CD4-positive, alpha-beta T cell (primary cell): ENCODE results near the gene B2M. TPM values are rescaled to one million over a fixed set of nuclear protein-coding genes. Genes with fewer than 3 reads are reported as not detected.

ENCODE experiments used
- ATAC-seq: fragments of 200-7000 bp; cut with Tn5 transposase; one replicate; pipeline ENCODE4 v1.10.0; 2022; ENCODE audit warnings: mild to moderate bottlenecking; ENCODE audit not compliant: poor library complexity
- CTCF ChIA-PET: fragments of 350-600 bp; sonication (Branson Sonifier 250); formaldehyde crosslinking; loops from one replicate; lab custom pipeline; 2021; ENCODE audit warnings: antibody characterized with exemption, inconsistent platforms; lab: Charles Lee
- POLR2A ChIA-PET: fragments of 350-600 bp; sonication (Branson Sonifier 250); formaldehyde crosslinking; loops from one replicate; lab custom pipeline; 2021; ENCODE audit warnings: antibody characterized with exemption, inconsistent platforms; lab: Charles Lee
- DNase-seq, 14 experiments: peaks; one replicate each; pipeline ENCODE4 v3.0.0-alpha.2; 2013 to 2020; ENCODE audit warnings: mixed read lengths in 2 of 14
- H3K27ac ChIP-seq, 2 donors: one replicate each; pipeline versions ENCODE4 v1.5.1 to v1.7.0; 2013; ENCODE audit warnings: low read length in 2 of 2, low read depth in 1 of 2, mild to moderate bottlenecking in 1 of 2
- H3K27me3 ChIP-seq, 2 experiments: 1 replicate in 1 of 2; 2 replicates in 1 of 2; pipeline versions ENCODE4 v1.6.1 to v1.7.0; 2013; ENCODE audit warnings: low read length in 2 of 2, control low read depth in 1 of 2, mild to moderate bottlenecking in 1 of 2, moderate library complexity in 1 of 2; ENCODE audit not compliant: insufficient read depth in 2 of 2, control insufficient read depth in 1 of 2
- H3K36me3 ChIP-seq: one replicate; pipeline ENCODE4 v1.6.1; 2013; ENCODE audit warnings: low read length, control low read depth; ENCODE audit not compliant: insufficient read depth
- H3K4me1 ChIP-seq: one replicate; pipeline ENCODE4 v1.6.1; 2013; ENCODE audit warnings: low read length, control low read depth; ENCODE audit not compliant: insufficient read depth
- H3K4me3 ChIP-seq: one replicate; pipeline ENCODE4 v1.5.1; 2013; ENCODE audit warnings: mild to moderate bottlenecking, low read length, moderate library complexity
- H3K9me3 ChIP-seq, 2 experiments: 1 replicate in 1 of 2; 2 replicates in 1 of 2; pipeline versions ENCODE4 v1.6.1 to v1.7.0; 2013; ENCODE audit warnings: low read length in 2 of 2, mild to moderate bottlenecking in 2 of 2, control low read depth in 1 of 2, moderate library complexity in 1 of 2; ENCODE audit not compliant: control insufficient read depth in 1 of 2, insufficient read depth in 1 of 2
- H3K27ac Mint-ChIP-seq: one replicate; pipeline ENCODE4 v1.8.0; 2020; ENCODE audit warnings: mixed read lengths
- H3K27me3 Mint-ChIP-seq: one replicate; pipeline ENCODE4 v1.8.0; 2021; ENCODE audit warnings: mixed read lengths
- H3K36me3 Mint-ChIP-seq: one replicate; pipeline ENCODE4 v1.8.0; 2021; ENCODE audit warnings: low read depth, mixed read lengths
- H3K4me1 Mint-ChIP-seq: one replicate; pipeline ENCODE4 v1.8.0; 2021; ENCODE audit warnings: low read depth, mixed read lengths
- H3K4me3 Mint-ChIP-seq: one replicate; pipeline ENCODE4 v1.8.0; 2020; ENCODE audit warnings: mild to moderate bottlenecking, mixed read lengths
- H3K9me3 Mint-ChIP-seq: one replicate; pipeline ENCODE4 v1.8.0; 2020; ENCODE audit warnings: mixed read lengths
- CTCF ChIP-seq: fragments of 200-600 bp; IDR thresholded peaks from one replicate; pipeline ENCODE4 v1.8.0; 2022; ENCODE audit warnings: antibody characterized with exemption, mild to moderate bottlenecking
- intact Hi-C, 2 experiments: fragments of 100-400 bp; cut with DNase I in 1 of 2; cut with micrococcal nuclease in 1 of 2; formaldehyde crosslinking; loops; one replicate each; pipeline versions ENCODE4 v1.15.1 to v1.9.0; 2023 to 2025; cut with DNase I, micrococcal nuclease
- total RNA-seq, 174 experiments: library from RNA in 2 of 174; stranded (reverse) in 2 of 174; gene quantifications; one replicate each; pipeline ENCODE4 v1.2.3 and lab custom pipeline; 2021 to 2026

B2M gene
- total RNA-seq, 2 experiments from 2014 or later, result 4,357 to 4,503 TPM

- DNase-seq, result peak in 2 of 14 experiments; percentile 30 to 53
- CTCF ChIA-PET, result interaction anchor here (1.4 to 5.8 kb wide), 3 partner anchors 12 to 52 kb away, joined by 9 to 36 read pairs (median 16); partner anchors contain the start of gene SPG11
- H3K27ac ChIP-seq, result peak overlapping the region; percentile 36 to 42
- H3K27me3 ChIP-seq, result no peaks in the 10 kb centered on the region
- peaks cover 99% of the 10 kb centered on the region for H3K36me3 Mint-ChIP-seq
- TF ChIP-seq CTCF, result no peak
- H3K4me3 Mint-ChIP-seq, result peak overlapping the region; percentile 96
- H3K4me1 Mint-ChIP-seq, result peaks cover 79% of the 10 kb centered on the region
- H3K9me3 Mint-ChIP-seq, result no peaks in the 10 kb centered on the region
- H3K27me3 Mint-ChIP-seq, result no peaks in the 10 kb centered on the region
- POLR2A ChIA-PET, result interaction anchor here (1.3 to 38.3 kb wide), 4 partner anchors 14 to 131 kb away, joined by 3 to 4232 read pairs (median 1056); partner anchors contain the start of genes SPG11 and TRIM69
- H3K36me3 ChIP-seq, result peaks cover 84% of the 10 kb centered on the region
- no peak for ATAC-seq
- H3K9me3 ChIP-seq, result no peaks in the 10 kb centered on the region
- intact Hi-C loops, result loop anchor here in 1 of 2 experiments (1.0 kb wide), 1 partner anchor 11 kb away; no protein-coding TSS in a partner anchor
- peak overlapping the region; percentile 83 for H3K4me3 ChIP-seq
- peak overlapping the region; percentile 100 for H3K27ac Mint-ChIP-seq
- H3K4me1 ChIP-seq, result peaks cover 47% of the 10 kb centered on the region
These were observed 4.0 kb downstream of the B2M start for GRCh38 chr15:44715142-44715796.

DNA sequence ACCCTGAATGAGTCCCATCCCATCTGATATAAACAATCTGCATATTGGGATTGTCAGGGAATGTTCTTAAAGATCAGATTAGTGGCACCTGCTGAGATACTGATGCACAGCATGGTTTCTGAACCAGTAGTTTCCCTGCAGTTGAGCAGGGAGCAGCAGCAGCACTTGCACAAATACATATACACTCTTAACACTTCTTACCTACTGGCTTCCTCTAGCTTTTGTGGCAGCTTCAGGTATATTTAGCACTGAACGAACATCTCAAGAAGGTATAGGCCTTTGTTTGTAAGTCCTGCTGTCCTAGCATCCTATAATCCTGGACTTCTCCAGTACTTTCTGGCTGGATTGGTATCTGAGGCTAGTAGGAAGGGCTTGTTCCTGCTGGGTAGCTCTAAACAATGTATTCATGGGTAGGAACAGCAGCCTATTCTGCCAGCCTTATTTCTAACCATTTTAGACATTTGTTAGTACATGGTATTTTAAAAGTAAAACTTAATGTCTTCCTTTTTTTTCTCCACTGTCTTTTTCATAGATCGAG, 4.5 kb downstream of the B2M start:
- intact Hi-C loops, result loop anchor here in 1 of 2 experiments (1.0 kb wide), 1 partner anchor 10 kb away; no protein-coding TSS in a partner anchor
- peak overlapping the region; percentile 10 to 37 for H3K27ac ChIP-seq
- H3K9me3 Mint-ChIP-seq, result no peaks in the 10 kb centered on the region
- H3K27ac Mint-ChIP-seq, result peak overlapping the region; percentile 100
- peaks cover 81% of the 10 kb centered on the region for H3K4me1 Mint-ChIP-seq
- DNase-seq, result peak in 1 of 14 experiments; percentile 23
- no peak for ATAC-seq
- no peaks in the 10 kb centered on the region for H3K27me3 Mint-ChIP-seq
- peaks cover 84% of the 10 kb centered on the region for H3K36me3 ChIP-seq
- POLR2A ChIA-PET, result interaction anchor here (1.3 to 38.3 kb wide), 4 partner anchors 14 to 132 kb away, joined by 3 to 4232 read pairs (median 1056); partner anchors contain the start of genes SPG11 and TRIM69
- no peaks in the 10 kb centered on the region for H3K27me3 ChIP-seq
- peaks cover 52% of the 10 kb centered on the region for H3K4me1 ChIP-seq
- H3K4me3 ChIP-seq, result peak overlapping the region; percentile 83
- peak overlapping the region; percentile 96 for H3K4me3 Mint-ChIP-seq
- peaks cover 97% of the 10 kb centered on the region for H3K36me3 Mint-ChIP-seq
- no peak for TF ChIP-seq CTCF
- CTCF ChIA-PET, result interaction anchor here (1.4 to 5.8 kb wide), 4 partner anchors 12 to 53 kb away, joined by 9 to 36 read pairs (median 12); partner anchors contain the start of gene SPG11
- H3K9me3 ChIP-seq, result no peaks in the 10 kb centered on the region

DNA sequence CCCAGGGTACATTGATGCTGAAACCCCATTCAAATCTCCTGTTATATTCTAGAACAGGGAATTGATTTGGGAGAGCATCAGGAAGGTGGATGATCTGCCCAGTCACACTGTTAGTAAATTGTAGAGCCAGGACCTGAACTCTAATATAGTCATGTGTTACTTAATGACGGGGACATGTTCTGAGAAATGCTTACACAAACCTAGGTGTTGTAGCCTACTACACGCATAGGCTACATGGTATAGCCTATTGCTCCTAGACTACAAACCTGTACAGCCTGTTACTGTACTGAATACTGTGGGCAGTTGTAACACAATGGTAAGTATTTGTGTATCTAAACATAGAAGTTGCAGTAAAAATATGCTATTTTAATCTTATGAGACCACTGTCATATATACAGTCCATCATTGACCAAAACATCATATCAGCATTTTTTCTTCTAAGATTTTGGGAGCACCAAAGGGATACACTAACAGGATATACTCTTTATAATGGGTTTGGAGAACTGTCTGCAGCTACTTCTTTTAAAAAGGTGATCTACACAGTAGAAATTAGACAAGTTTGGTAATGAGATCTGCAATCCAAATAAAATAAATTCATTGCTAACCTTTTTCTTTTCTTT, 5.8 kb downstream of the B2M start:
- CTCF ChIA-PET, result interaction anchor here (2.1 to 5.8 kb wide), 3 partner anchors 10 to 54 kb away, joined by 9 to 36 read pairs (median 16); partner anchors contain the start of gene SPG11
- Histone ChIP-seq H3K4me3 (peak overlapping the region; percentile 83), H3K36me3 (peaks cover 81% of the 10 kb centered on the region), H3K9me3 (no peaks in the 10 kb centered on the region), H3K27ac (peak overlapping the region; percentile 35 to 41), H3K4me1 (peaks cover 63% of the 10 kb centered on the region), H3K27me3 (no peaks in the 10 kb centered on the region)
- no peak for TF ChIP-seq CTCF
- intact Hi-C loops, result no loop called here
- no peaks in the 10 kb centered on the region for H3K27me3 Mint-ChIP-seq
- peaks cover 87% of the 10 kb centered on the region for H3K4me1 Mint-ChIP-seq
- peaks cover 87% of the 10 kb centered on the region for H3K36me3 Mint-ChIP-seq
- H3K27ac Mint-ChIP-seq, result peak overlapping the region; percentile 100
- DNase-seq, result no peak
- POLR2A ChIA-PET, result interaction anchor here (18.4 to 38.3 kb wide), 2 partner anchors 12 to 48 kb away, joined by 2107 to 4232 read pairs; partner anchors contain the start of genes SPG11 and TRIM69
- no peaks in the 10 kb centered on the region for H3K9me3 Mint-ChIP-seq
- peak overlapping the region; percentile 96 for H3K4me3 Mint-ChIP-seq
- ATAC-seq, result no peak
